ENCODE results near the gene CCM2L. TPM values are rescaled to one million over a fixed set of nuclear protein-coding genes. Genes with fewer than 3 reads are reported as not detected.
A peak's percentile ranks its signal among the peaks of the same experiment; 100 is the strongest.

The CCM2L gene
- total RNA-seq, 1 donor from 2014 or later, result 0.11 TPM

GRCh38 chr20:32063695-32064094, 53.5 kb downstream of the CCM2L start:
- Histone ChIP-seq H3K27me3 (ENCODE audit: insufficient read depth, low read length) (peaks cover 12% of the 10 kb centered on the region), H3K27ac (ENCODE audit: low read depth, low read length) (no peak overlapping the region), H3K4me1 (ENCODE audit: insufficient read depth, low read length) (no peaks in the 10 kb centered on the region), H3K4me3 (ENCODE audit: insufficient read depth, low read depth, low read length) (no peak overlapping the region), H4K20me1 (ENCODE audit: insufficient read depth, low read length) (no peaks in the 10 kb centered on the region), H2AFZ (ENCODE audit: low read depth, low read length) (no peak overlapping the region), H3K9me3 (ENCODE audit: insufficient read depth, low read depth, low read length) (no peaks in the 10 kb centered on the region), H3K4me2 (ENCODE audit: low read length) (no peak overlapping the region), H3K36me3 (ENCODE audit: insufficient read depth, low read length) (no peaks in the 10 kb centered on the region), H3K9ac (ENCODE audit: low read length) (no peak overlapping the region), H3K79me2 (ENCODE audit: insufficient read depth, low read length) (no peaks in the 10 kb centered on the region)
- H3K27ac Mint-ChIP-seq (ENCODE audit: unreplicated experiment), result no peak overlapping the region
- FAIRE-seq (no peak), DNase-seq (ENCODE audit: low read depth) (no peak)
- H3K4me3 Mint-ChIP-seq (ENCODE audit: unreplicated experiment), result no peak overlapping the region
- peaks cover 5% of the 10 kb centered on the region for H3K4me1 Mint-ChIP-seq (ENCODE audit: low read depth, unreplicated experiment)
- H3K27me3 Mint-ChIP-seq (ENCODE audit: low read depth, unreplicated experiment), result peaks cover 32% of the 10 kb centered on the region
- TF ChIP-seq CTCF (IDR thresholded peaks at IDR 0.05; ENCODE audit: insufficient read depth, low read depth, low read length), result no peak
- TF ChIP-seq EZH2 (IDR thresholded peaks at IDR 0.05; ENCODE audit: insufficient read depth, low read length), result no peak
- peaks cover 3% of the 10 kb centered on the region for H3K36me3 Mint-ChIP-seq (ENCODE audit: low read depth, unreplicated experiment)
- peaks cover 6% of the 10 kb centered on the region for H3K9me3 Mint-ChIP-seq (ENCODE audit: unreplicated experiment)

- H3K9me3 ChIP-seq (ENCODE audit: insufficient read depth, low read depth, low read length), result no peaks in the 10 kb centered on the region
- no peak for TF ChIP-seq CTCF (IDR thresholded peaks at IDR 0.05; ENCODE audit: insufficient read depth, low read depth, low read length)
- no peak for TF ChIP-seq EZH2 (IDR thresholded peaks at IDR 0.05; ENCODE audit: insufficient read depth, low read length)
- no peaks in the 10 kb centered on the region for H3K4me1 ChIP-seq (ENCODE audit: insufficient read depth, low read length)
- no peak overlapping the region for H3K4me3 ChIP-seq (ENCODE audit: insufficient read depth, low read depth, low read length)
- H4K20me1 ChIP-seq (ENCODE audit: insufficient read depth, low read length), result no peaks in the 10 kb centered on the region
- no peaks in the 10 kb centered on the region for H3K79me2 ChIP-seq (ENCODE audit: insufficient read depth, low read length)
- peaks cover 15% of the 10 kb centered on the region for H3K4me1 Mint-ChIP-seq (ENCODE audit: low read depth, unreplicated experiment)
- no peak overlapping the region for H3K27ac Mint-ChIP-seq (ENCODE audit: unreplicated experiment)
- no peak overlapping the region for H3K4me3 Mint-ChIP-seq (ENCODE audit: unreplicated experiment)
- H3K36me3 Mint-ChIP-seq (ENCODE audit: low read depth, unreplicated experiment), result peaks cover 3% of the 10 kb centered on the region
- H3K9me3 Mint-ChIP-seq (ENCODE audit: unreplicated experiment), result peaks cover 6% of the 10 kb centered on the region
- no peak overlapping the region for H3K9ac ChIP-seq (ENCODE audit: low read length)
- no peak overlapping the region for H3K27ac ChIP-seq (ENCODE audit: low read depth, low read length)
- H3K27me3 ChIP-seq (ENCODE audit: insufficient read depth, low read length), result peaks cover 10% of the 10 kb centered on the region
- FAIRE-seq, result no peak
- H3K36me3 ChIP-seq (ENCODE audit: insufficient read depth, low read length), result no peaks in the 10 kb centered on the region
- H3K4me2 ChIP-seq (ENCODE audit: low read length), result no peak overlapping the region
- H3K27me3 Mint-ChIP-seq (ENCODE audit: low read depth, unreplicated experiment), result peaks cover 22% of the 10 kb centered on the region
- no peak for DNase-seq (ENCODE audit: low read depth)
- H2AFZ ChIP-seq (ENCODE audit: low read depth, low read length), result no peak overlapping the region
These were observed 54.4 kb downstream of the CCM2L start for GRCh38 chr20:32064667-32065066.

- Mint-ChIP-seq H3K27me3 (ENCODE audit: low read depth, unreplicated experiment) (peaks cover 5% of the 10 kb centered on the region), H3K27ac (ENCODE audit: unreplicated experiment) (peak overlapping the region; percentile 48), H3K4me3 (ENCODE audit: unreplicated experiment) (no peak overlapping the region), H3K9me3 (ENCODE audit: unreplicated experiment) (no peaks in the 10 kb centered on the region), H3K36me3 (ENCODE audit: low read depth, unreplicated experiment) (no peaks in the 10 kb centered on the region), H3K4me1 (ENCODE audit: low read depth, unreplicated experiment) (peaks cover 14% of the 10 kb centered on the region)
- peak; percentile 90 for DNase-seq (ENCODE audit: low read depth)
- FAIRE-seq, result no peak
- TF ChIP-seq CTCF (IDR thresholded peaks at IDR 0.05; ENCODE audit: insufficient read depth, low read depth, low read length) (no peak), EZH2 (IDR thresholded peaks at IDR 0.05; ENCODE audit: insufficient read depth, low read length) (no peak)
- Histone ChIP-seq H3K79me2 (ENCODE audit: insufficient read depth, low read length) (no peaks in the 10 kb centered on the region), H3K4me2 (ENCODE audit: low read length) (peak overlapping the region; percentile 71), H3K27ac (ENCODE audit: low read depth, low read length) (no peak overlapping the region), H3K4me3 (ENCODE audit: insufficient read depth, low read depth, low read length) (no peak overlapping the region), H3K9ac (ENCODE audit: low read length) (no peak overlapping the region), H4K20me1 (ENCODE audit: insufficient read depth, low read length) (no peaks in the 10 kb centered on the region), H2AFZ (ENCODE audit: low read depth, low read length) (peak overlapping the region; percentile 42), H3K36me3 (ENCODE audit: insufficient read depth, low read length) (no peaks in the 10 kb centered on the region), H3K27me3 (ENCODE audit: insufficient read depth, low read length) (peaks cover 6% of the 10 kb centered on the region), H3K4me1 (ENCODE audit: insufficient read depth, low read length) (no peaks in the 10 kb centered on the region), H3K9me3 (ENCODE audit: insufficient read depth, low read depth, low read length) (no peaks in the 10 kb centered on the region)
These were observed 57.1 kb downstream of the CCM2L start for GRCh38 chr20:32067234-32067821.

Measured in astrocyte (in vitro differentiated cells and primary cell).